GM19452 (cell line): ENCODE data around the gene SNX15.

Experiments used
- ATAC-seq: cut with Tn5 transposase; IDR thresholded peaks from one replicate; pipeline ENCODE4 v1.9.1; 2021; ENCODE audit not compliant: unreplicated experiment

The SNX15 gene

GRCh38 chr11:65055538-65055937 lies 28.3 kb downstream of the SNX15 start:
- ATAC-seq: no peak

- no peak for ATAC-seq
Observed at GRCh38 chr11:65056999-65057398, 29.8 kb downstream of the SNX15 start.

GRCh38 chr11:65057526-65057925 lies 30.3 kb downstream of the SNX15 start:
- no peak for ATAC-seq

GRCh38 chr11:65058012-65058411 lies 30.8 kb downstream of the SNX15 start:
- ATAC-seq: no peak

- no peak for ATAC-seq
Observed at GRCh38 chr11:65058419-65059054, 31.3 kb downstream of the SNX15 start, which contains the start of gene NAALADL1. Gene NAALADL1 (minus strand): TSS chr11:65058553. CDS start chr11:65058521, 32 bp downstream.

- ATAC-seq: no peak
Observed at GRCh38 chr11:65059523-65059922, 32.3 kb downstream of the SNX15 start.

GRCh38 chr11:65059959-65060824 lies 33.0 kb downstream of the SNX15 start:
- ATAC-seq: no peak

GRCh38 chr11:65060913-65061408 lies 33.7 kb downstream of the SNX15 start:
- ATAC-seq: no peak

- no peak for ATAC-seq
Observed at GRCh38 chr11:65063532-65063931, 36.3 kb downstream of the SNX15 start.

- ATAC-seq: no peak
Observed at GRCh38 chr11:65064847-65065240, 37.6 kb downstream of the SNX15 start.

- ATAC-seq: no peak
Observed at GRCh38 chr11:65065851-65066250, 38.6 kb downstream of the SNX15 start.

GRCh38 chr11:65066315-65066714 lies 39.1 kb downstream of the SNX15 start:
- no peak for ATAC-seq

- ATAC-seq: no peak
Observed at GRCh38 chr11:65066805-65067291, 39.6 kb downstream of the SNX15 start.

- ATAC-seq: no peak
Observed at GRCh38 chr11:65067446-65067845, 40.2 kb downstream of the SNX15 start.

GRCh38 chr11:65069217-65069616 lies 42.0 kb downstream of the SNX15 start:
- no peak for ATAC-seq

- ATAC-seq: no peak
Observed at GRCh38 chr11:65071907-65072630, 44.8 kb downstream of the SNX15 start.

GRCh38 chr11:65072631-65072966 lies 45.4 kb downstream of the SNX15 start:
- no peak for ATAC-seq

- ATAC-seq: no peak
Observed at GRCh38 chr11:65077451-65077850, 50.2 kb downstream of the SNX15 start.

- no peak for ATAC-seq
Observed at GRCh38 chr11:65078151-65078550, 50.9 kb downstream of the SNX15 start.

GRCh38 chr11:65078786-65079342 lies 51.6 kb downstream of the SNX15 start:
- no peak for ATAC-seq
